GM21526 (cell line): Measurements from ENCODE around the gene FGF18.

ENCODE experiments used
- ATAC-seq: cut with Tn5 transposase; IDR thresholded peaks from one replicate; pipeline ENCODE4 v1.9.1; 2021; ENCODE audit warnings: moderate library complexity; ENCODE audit not compliant: unreplicated experiment, low FRiP score

FGF18 gene

DNA sequence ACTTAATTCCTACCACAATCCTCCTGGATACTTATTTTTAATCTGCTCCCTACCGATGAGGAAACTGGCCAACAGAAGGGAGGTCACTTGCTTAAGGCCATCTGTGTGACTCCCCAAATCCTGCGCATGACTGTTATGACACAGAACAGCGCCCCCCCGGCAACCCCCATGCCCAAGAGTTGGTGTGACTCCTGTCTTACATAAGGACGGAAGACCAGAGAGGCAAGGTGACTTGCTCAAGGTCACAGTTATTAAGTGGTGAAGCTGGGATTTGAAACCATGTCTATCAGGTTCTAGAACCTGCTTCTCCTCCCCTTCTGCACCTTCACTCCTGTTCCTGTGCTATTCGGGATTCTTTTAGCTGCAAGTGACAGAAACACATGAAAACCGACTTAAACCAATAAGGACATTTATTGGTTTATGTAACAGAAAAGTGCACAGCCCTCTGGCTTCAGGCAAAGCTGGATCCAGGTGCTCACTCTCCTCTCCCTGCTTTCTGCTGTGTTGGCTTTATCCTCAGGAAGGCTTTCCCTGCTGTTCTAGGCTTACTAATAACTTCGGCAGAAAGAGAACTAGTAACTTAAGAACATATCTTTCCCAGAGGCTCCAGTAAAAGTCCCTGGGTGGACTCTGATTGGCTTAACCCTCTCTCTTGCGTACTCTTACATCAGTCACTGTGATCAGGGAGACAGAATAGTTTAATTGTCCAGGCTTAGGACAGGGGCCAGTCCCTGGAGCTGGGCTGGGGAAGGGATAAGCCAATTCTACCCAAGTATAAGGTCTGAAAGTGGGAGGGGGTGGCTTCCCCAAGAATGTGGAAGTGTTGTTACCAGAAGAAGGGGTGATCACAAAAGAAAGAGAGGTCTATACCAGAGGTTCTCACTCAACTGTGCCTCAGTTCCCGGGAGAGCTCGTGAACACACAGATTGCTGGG, 43.7 kb downstream of the FGF18 start:
- ATAC-seq = no peak

DNA sequence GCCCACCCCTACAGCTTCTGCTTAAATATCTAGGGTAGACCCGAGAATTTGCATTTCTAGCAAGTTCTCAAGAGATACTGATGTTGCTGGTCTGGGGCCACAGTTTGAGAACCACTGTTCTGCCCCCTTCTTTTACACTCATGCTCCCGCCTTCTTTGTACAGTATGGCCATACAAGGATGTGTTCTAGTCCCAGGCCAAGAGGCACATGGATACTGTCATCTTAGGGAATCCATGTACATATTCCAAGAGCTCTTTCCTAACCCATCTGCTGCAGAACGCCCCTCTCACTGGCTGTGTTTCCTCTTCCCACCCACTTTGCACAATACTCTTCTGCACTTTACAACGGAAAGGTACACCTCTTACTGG, 44.4 kb downstream of the FGF18 start:
- no peak for ATAC-seq

DNA sequence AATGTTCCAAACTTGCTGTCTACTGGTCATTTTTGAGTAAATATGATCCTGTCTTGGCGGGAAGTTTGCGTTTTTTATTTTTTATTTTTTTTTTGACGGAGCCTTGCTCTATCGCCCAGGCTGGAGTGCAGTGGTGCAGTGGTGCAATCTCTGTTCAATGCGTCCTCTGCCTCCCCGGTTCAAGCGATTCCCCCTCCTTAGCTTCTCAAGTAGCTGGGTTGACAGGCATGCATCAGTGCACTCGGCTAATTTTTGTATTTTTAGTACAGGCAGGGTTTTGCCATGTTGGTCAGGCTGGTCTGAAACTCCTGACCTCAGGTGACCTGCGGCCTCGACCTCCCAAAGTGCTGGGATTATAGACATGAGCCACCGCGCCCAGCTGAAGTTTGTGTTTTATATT, 45.4 kb downstream of the FGF18 start:
- ATAC-seq = no peak

DNA sequence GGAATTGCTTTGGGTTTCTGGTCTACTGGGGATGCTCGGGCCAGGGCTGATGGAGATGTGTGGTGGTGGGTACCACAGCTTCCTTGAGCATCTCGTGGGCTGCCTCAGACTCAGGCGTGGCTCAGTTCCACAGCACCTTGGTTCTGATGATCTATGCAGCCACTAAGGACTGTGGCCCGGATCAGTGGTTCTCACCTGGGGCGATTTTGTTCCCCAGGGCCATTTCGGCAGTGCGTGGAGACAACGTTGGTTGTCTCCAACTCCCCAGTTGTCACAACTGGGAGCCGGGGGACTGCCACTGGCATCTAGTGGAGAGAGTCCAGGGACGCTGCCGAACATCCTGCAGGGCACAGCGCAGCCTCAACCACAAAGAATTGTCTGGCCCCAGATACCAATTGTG, 47.7 kb downstream of the FGF18 start:
- no peak for ATAC-seq

DNA sequence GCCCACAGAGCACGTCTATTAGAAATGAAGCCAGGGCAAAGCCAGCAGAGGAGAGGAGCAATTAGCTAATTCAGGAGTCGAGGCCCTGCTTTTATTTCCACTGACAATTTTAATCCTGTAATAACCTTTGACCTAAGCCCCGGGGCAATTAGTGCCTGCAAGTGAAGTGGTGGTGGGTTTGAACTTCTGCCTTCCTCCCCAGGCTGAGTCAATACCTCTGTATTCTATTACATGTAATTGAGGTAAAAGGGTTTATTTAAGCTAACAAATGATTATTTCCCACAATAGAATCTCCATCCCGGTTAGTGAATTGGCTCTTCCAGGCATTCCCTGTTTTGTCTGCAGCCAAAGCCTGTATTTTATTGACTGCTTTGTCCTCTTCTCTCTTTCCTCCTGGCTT, 49.9 kb downstream of the FGF18 start:
- ATAC-seq = no peak

DNA sequence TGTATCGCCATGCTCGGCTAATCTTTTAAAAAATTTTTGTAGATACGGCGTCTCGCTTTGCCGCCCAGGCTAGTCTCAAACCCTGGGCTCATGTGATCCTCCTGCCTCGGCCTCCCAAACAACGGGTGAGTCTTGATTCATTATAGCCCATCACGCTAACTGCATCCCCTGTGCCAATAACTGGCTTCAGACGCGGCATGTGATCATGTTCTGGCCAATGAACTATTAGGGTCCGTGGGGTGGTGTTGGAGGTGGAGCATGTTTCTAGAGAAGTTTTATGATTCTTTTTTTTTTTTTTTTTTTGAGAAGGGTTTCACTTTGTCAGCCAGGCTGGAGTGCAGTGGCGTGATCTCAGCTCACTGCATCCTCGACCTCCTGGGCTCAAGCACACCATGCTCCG, 51.0 kb downstream of the FGF18 start:
- no peak for ATAC-seq

DNA sequence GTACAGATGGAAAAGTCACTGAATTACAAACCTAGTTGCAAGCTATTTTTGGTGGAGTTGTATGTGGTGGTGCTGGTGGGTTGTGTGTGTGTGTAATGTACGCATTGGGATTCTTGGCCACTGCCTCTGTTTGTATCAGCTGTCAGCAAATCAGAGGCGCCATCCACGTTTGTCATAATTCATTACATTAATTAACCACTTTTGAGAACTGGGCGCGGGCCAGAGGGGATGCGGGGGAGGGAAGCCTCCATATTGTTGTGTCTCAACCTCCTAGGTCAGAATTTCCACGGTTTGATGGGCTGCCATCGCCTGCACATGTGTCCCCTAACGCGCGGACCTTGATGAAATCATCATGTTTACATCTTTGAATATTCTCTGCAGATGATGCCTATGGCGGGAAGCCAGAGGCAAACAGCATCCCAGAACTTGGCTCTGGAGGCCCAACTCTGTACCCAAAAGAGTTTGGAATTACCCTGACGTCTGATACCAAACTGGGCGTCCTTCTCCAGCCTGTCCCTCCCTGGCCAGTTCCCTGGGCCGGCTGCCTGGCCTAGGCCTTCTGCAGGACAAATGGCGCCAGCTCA, 54.9 kb downstream of the FGF18 start:
- no peak for ATAC-seq

DNA sequence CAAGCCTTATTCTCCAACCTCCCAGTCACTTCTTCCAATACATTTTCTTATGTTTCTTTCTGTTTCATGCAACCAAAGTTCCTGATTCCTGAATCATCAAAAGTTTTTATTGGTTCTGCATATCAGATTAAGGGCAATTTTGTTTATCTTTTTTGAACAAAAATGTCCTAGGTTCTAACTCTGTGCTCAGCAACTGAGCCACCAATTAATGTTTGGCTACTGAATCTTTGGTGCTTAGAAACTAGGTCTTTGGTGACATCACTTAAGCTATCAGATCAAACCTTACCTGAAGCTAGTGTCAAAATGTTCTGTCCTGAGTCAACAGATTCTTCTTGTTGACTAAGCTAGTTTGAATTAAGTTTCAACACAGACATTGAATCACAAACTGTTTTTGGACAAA, 56.1 kb downstream of the FGF18 start:
- no peak for ATAC-seq

DNA sequence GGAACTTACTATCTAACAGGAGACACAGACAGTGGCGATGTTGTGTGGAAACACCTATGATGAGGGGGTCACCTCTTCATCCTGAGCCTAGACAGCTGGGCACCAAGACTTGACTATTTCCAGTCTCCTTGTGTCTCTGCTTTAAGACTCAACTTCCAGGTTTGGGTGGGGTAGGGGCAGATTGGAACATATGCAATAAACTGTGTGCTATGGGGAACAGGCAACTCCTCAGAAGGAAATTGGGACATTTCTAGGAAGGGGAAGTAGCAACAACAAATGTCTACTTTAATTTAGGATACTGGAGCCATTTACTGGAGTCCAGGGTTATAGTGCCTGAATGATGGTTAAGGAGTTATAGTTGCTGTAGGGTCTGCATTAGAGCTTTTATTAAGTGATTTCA, 57.3 kb downstream of the FGF18 start:
- no peak for ATAC-seq

DNA sequence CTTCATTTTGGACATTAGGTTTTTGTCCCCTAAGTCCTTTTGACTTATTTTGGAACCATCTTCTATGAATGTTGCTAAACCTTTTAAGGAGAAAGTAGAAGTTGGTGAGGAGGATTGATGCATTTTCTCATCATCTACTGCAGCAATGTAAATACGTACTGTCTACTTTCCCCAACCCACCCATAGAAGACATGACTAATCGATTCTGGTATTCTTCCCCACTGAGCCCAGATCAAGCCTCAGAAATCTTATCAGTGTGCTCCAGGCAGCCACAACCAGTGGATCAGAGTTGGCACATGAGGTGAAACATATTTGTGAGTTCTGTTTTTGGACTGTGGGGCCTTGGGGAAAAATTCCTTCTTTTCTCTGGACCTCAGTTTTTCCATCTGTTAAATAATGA, 57.7 kb downstream of the FGF18 start:
- ATAC-seq = no peak

DNA sequence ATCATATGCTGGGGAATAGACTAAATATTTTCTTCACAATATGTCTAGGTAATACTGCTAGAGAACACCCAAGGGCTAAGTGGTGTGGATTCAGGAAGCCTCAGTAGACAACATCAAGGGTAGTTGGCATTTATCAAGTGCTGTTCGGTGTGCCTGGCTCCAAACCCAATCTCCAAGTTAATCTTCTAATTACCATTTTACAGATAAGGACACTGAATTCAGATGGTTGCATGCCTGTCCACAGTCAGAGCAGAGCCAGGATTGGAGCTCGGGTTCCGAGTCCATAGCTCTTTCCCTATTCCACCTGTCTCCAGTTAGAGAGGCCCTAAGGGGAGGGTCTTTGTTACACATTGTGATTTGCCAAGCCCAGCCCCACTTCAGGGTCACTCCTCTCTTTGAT, 58.2 kb downstream of the FGF18 start:
- ATAC-seq = no peak

DNA sequence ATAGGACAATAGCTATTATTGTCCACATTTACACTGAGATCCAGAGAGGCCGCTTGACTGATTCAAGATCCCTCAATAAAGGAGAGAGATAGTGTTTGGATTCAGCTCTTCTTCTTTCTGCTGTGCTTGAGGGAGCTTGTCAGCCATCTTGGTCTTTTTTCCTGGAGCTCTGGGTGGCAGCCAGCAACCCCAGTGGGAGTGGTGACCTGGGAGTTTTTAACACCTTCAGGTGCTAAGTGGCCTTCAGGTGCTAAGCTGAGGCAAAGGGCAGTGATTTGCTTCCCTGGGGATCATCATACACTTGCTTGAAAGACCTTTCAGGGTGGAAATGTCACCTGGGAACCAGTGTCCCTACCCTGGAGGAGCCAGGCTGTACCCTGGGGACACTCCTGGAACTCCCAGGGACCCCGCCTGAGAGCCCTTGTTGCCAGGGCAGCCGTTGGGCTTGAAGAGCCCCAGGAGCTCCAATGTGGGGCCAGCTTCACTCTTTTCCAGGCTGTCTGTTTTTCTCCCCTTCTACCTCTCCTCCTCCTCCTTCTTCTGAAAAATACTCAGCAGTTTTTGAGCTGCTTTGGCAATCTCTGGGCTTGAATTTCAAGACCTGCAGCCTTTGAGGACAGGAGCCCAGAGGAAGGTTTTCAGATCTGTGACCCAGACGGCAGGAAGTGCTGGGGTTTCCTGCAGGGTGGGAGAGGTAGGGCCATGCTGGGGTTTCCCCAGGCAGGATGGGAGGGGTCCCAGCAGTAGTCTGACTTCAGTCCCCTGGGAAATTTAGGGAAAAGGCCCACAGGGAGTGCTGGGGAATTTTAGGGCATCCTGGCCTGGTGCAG, 59.7 kb downstream of the FGF18 start:
- no peak for ATAC-seq

DNA sequence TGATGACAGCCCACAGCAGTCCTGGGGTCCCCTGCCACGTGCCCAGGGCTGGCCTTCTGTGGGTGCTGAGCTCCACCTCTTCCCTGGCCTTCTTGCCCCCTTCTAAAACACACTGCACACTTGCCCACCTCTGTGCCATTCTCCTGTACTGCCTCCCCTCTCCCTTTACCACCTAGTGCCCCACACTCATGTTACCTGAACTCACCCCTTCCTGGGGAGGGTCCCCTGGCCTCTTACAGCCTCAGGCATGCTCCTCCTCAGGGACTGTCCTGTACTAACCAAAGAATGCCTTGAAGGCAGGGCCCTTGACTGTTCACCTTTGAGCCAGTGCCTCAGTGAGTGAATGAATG, 60.3 kb downstream of the FGF18 start:
- ATAC-seq = no peak

DNA sequence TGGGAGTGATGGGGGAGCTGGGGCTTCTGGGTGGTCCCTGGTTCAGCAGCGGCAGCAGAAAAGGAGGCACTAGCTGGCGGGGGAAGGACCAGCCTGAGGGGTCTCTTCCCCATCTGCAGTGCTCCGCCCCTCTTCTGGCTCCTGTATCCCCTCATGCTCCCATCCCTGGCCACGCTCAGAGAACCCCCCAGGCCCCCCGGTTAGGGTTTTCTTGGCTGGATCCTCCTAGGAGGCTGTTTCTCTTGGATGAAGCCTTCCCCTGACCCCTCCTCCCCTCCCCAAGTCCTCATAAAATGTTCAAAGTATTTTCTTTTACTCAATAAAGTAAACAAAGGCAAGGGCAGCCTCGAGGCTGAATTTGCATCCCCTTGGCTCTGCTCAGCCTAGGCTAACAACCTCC, 60.8 kb downstream of the FGF18 start:
- ATAC-seq = no peak

DNA sequence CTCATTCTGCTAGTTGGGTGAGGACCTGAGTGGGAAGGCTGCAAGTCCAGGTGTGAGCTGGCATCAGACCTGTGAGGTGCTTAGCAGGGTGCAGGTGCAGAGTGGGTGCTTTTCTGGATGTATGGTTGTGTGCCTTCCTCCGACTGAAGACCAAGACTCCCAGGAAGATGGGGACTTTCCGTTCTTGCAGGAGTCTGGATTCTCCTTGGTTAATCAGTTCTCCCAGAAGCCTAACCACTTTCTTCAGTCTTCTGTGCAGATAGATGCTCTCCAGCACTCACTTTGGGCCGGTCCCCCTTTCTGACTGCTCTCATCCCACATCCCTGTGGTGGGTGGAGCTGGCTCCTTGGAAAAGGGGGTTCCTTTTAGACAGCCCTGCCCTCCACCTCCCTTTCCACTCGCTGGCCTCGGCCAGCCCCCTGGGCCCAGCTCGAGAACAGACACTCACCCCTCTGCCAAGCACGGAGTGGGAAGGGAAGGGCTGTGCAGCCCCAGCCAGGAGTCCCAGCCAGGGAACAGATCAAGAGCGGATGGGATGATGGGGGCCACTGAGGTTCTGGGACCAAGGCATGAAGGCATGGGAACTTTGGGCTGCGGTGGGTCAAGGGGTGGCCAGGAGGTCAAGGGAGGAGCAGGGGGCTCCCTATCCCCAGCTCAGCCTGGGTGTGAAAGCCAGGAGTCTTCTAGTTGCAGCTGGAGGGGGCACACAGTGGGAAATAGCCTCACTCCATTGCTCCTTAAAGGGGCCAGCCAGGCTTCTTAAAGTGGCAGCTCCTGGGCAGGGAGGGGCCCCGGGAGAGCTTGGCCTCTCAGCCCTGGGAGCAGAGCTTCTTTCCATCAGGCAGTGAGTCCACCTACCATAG, 62.4 kb downstream of the FGF18 start:
- ATAC-seq = no peak

DNA sequence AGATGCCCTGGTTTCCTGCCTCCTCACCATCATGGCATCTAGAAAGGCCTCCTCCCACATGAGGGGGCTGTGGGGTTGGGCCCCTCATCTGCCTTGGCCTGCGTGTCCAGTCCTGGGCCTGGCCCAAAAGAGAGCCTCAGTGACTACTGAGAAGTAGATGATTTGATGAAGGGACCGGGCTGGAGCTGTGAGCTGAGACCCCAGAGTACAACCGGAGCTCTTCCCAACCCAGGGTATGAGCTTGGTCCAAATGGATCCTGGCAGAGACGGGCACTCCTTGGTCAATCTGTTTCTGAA, 62.9 kb downstream of the FGF18 start:
- ATAC-seq = no peak

DNA sequence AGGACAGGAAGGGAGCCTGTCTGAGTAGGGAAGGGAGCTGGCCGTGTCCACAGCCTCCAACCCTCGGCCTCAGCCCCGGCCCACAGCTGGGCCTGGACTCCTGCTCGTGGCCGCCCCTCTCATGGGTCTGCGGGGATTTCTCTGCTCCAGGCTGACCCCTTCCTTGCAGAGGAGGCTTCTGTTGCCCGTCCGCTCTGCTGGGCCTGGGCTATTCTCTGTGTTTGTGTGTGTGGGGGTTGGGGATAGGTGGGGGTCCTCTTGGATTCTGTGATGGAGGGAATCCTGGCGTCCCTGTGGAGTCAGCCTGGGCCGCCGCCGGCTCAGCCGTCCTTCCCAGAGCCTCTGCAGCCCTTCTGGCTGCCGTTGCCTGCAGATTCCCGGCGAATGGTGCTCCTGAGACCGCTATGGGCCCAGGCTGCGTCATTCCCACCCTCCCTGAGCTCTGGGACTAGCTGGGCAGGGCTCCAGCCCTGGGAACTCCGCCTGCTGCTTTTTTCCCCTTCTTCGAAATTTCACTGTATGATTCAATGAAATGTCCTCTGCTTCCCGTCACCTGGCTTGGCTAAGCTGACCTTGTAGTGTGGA, 64.2 kb downstream of the FGF18 start:
- no peak for ATAC-seq

DNA sequence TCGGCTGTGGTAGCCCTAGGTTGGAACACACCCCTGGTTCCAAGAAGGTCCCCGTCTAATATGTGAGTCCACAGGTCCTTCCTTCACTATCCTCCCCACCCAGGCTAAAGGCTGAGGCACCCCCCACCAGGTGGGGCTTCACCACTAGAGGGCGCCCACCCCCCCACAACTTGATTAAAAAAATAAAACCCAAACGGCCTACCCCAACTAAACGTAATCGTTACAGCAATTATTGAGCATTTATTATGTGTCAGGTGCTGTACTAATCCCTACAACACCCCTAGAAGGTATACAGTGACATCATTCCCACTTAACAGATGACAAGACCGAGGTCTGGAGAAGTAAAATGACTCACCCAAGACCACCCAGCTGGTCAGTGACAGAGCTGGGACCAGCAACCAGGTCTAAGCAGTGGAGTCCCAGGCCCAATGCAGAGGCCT, 65.0 kb downstream of the FGF18 start:
- no peak for ATAC-seq

DNA sequence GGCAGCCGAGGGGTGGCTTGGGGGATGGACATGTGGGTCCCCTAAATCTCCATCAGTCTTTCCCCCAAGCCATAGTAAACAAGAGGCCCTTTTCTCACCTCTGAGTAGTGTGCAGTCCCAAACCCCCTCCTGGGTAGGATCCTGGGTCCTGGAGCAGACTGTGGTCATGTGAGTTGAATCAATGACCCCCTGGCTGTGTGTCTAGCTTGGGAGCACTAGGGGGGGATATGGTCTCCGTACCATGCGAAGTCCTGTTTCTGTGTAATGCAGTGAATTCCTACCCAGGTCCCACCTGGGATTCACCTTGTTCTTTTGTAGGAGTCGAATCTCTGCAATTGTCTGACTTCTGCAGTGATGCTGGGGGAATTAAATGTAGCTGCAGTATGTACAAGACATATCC, 66.2 kb downstream of the FGF18 start:
- ATAC-seq = no peak

DNA sequence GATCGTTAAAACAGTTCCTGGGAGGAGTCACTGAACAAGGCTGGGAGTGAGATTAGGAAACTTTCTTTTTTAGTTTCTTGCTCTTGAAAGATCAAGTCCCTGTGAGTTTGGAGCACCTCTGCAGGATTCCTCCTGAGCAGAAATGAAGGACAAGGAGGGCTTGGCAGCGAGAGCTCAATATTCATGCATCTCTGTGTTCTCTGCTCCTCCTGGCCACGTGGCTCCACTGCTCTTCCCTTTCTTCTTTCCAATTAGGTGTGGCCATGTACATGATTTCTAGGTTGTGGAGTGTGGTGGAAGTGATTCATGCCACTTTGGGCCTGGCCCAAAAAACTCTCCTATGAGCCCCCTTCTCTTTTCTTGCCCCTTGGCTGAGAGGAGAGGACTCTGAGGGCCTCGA, 67.2 kb downstream of the FGF18 start:
- ATAC-seq = no peak
